GM23338 (cell line): ENCODE measurements around the gene DEFB123. TPM values are rescaled to one million over a fixed set of nuclear protein-coding genes. Genes with fewer than 3 reads are reported as not detected.

Experiments used
- ATAC-seq: fragments of 200-7000 bp; cut with Tn5 transposase; 3 replicates; pipeline ENCODE4 v1.9.1; 2020
- DNase-seq: peaks from one replicate; pipeline ENCODE4 v3.0.0-alpha.2; 2015; ENCODE audit warnings: low spot score
- H2AFZ ChIP-seq: fragments of 200-600 bp; sonication (generic); 2 replicates; pipeline ENCODE4 v1.8.0; 2016; ENCODE audit warnings: antibody characterized with exemption, mild to moderate bottlenecking, moderate library complexity
- H3F3A ChIP-seq: fragments of 200-600 bp; sonication (generic); replicated peaks from 2 replicates; pipeline ENCODE4 v1.8.0; 2017; ENCODE audit warnings: antibody characterized with exemption, mixed run types, low read depth
- H3K27ac ChIP-seq: fragments of 200-600 bp; sonication (generic); 2 replicates; pipeline ENCODE4 v1.6.1; 2016; ENCODE audit warnings: low read depth
- H3K27me3 ChIP-seq: fragments of 200-600 bp; sonication (generic); 2 replicates; pipeline ENCODE4 v1.8.0; 2016; ENCODE audit warnings: mild to moderate bottlenecking, mixed run types, moderate library complexity; ENCODE audit not compliant: insufficient read depth
- H3K36me3 ChIP-seq: fragments of 200-600 bp; sonication (generic); 2 replicates; pipeline ENCODE4 v1.8.0; 2016; ENCODE audit warnings: mild to moderate bottlenecking; ENCODE audit not compliant: insufficient read depth
- H3K4me1 ChIP-seq: fragments of 200-600 bp; sonication (generic); 2 replicates; pipeline ENCODE4 v1.8.0; 2016; ENCODE audit warnings: mild to moderate bottlenecking, moderate library complexity; ENCODE audit not compliant: insufficient read depth
- H3K4me2 ChIP-seq: fragments of 200-600 bp; sonication (generic); 2 replicates; pipeline ENCODE4 v1.7.1; 2017; ENCODE audit warnings: mixed run types
- H3K4me3 ChIP-seq: fragments of 200-600 bp; sonication (generic); 2 replicates; pipeline ENCODE4 v1.6.1; 2016; ENCODE audit warnings: mixed run types
- H3K79me2 ChIP-seq: fragments of 200-600 bp; sonication (generic); replicated peaks from 2 replicates; pipeline ENCODE4 v1.8.0; 2017; ENCODE audit warnings: mild to moderate bottlenecking; ENCODE audit not compliant: insufficient read depth
- H3K9me2 ChIP-seq: fragments of 200-600 bp; sonication (generic); 2 replicates; pipeline ENCODE4 v1.8.0; 2017; ENCODE audit not compliant: insufficient read depth
- H4K20me1 ChIP-seq: fragments of 200-600 bp; sonication (generic); replicated peaks from 2 replicates; pipeline ENCODE4 v1.8.0; 2017; ENCODE audit warnings: mild to moderate bottlenecking; ENCODE audit not compliant: insufficient read depth
- H3K27ac Mint-ChIP-seq: 2 replicates; pipeline ENCODE4 v1.8.0; 2020; ENCODE audit warnings: inconsistent platforms, mild to moderate bottlenecking, moderate library complexity, mixed read lengths
- H3K27me3 Mint-ChIP-seq: 3 replicates; pipeline ENCODE4 v1.8.0; 2022; ENCODE audit warnings: low read depth, mild to moderate bottlenecking, moderate library complexity, mixed read lengths, inconsistent platforms; ENCODE audit not compliant: insufficient read depth, poor library complexity
- H3K36me3 Mint-ChIP-seq: 3 replicates; pipeline ENCODE4 v1.8.0; 2021; ENCODE audit warnings: low read depth, mild to moderate bottlenecking, inconsistent platforms, moderate library complexity, mixed read lengths
- H3K4me1 Mint-ChIP-seq: 3 replicates; pipeline ENCODE4 v1.8.0; 2020; ENCODE audit warnings: mild to moderate bottlenecking, inconsistent platforms, mixed read lengths
- H3K4me3 Mint-ChIP-seq: 3 replicates; pipeline ENCODE4 v1.8.0; 2021; ENCODE audit warnings: moderate library complexity, mild to moderate bottlenecking, inconsistent platforms, mixed read lengths
- H3K9me3 Mint-ChIP-seq: 3 replicates; pipeline ENCODE4 v1.8.0; 2020; ENCODE audit warnings: moderate library complexity, mild to moderate bottlenecking, inconsistent platforms, mixed read lengths
- CREB1 ChIP-seq: fragments of 250-450 bp; sonication (Bioruptor Pico); IDR thresholded peaks from 2 replicates; pipeline ENCODE4 v1.5.0; 2020; ENCODE audit warnings: low read depth, mild to moderate bottlenecking, moderate library complexity
- ETS1 ChIP-seq: IDR thresholded peaks from 2 replicates; pipeline ENCODE4 v1.6.1; 2016; ENCODE audit warnings: antibody characterized with exemption
- EZH2 ChIP-seq: fragments of 200-600 bp; sonication (generic); IDR thresholded peaks from one replicate; pipeline ENCODE4 v1.8.0; 2017; ENCODE audit warnings: antibody characterized with exemption, mild to moderate bottlenecking, low read depth; ENCODE audit not compliant: unreplicated experiment
- EZH2phosphoT487 ChIP-seq: fragments of 200-600 bp; sonication (generic); IDR thresholded peaks from one replicate; pipeline ENCODE4 v1.8.1; 2018; ENCODE audit warnings: antibody characterized with exemption; ENCODE audit not compliant: unreplicated experiment
- JUNB ChIP-seq: IDR thresholded peaks from one replicate; pipeline ENCODE4 v1.6.1; 2016; ENCODE audit warnings: antibody characterized with exemption; ENCODE audit not compliant: unreplicated experiment
- NANOG ChIP-seq: IDR thresholded peaks from 2 replicates; pipeline ENCODE4 v1.6.1; 2016; ENCODE audit warnings: antibody characterized with exemption, borderline replicate concordance
- POLR2AphosphoS5 ChIP-seq: IDR thresholded peaks from 2 replicates; pipeline ENCODE4 v1.6.1; 2016; ENCODE audit warnings: antibody characterized with exemption, low read depth
- STAT1 ChIP-seq: IDR thresholded peaks from one replicate; pipeline ENCODE4 v1.6.1; 2016; ENCODE audit warnings: antibody characterized with exemption; ENCODE audit not compliant: unreplicated experiment
- ZNF114 ChIP-seq: fragments of 250-450 bp; sonication (Bioruptor Pico); IDR thresholded peaks from 2 replicates; pipeline ENCODE4 v1.5.0; 2020; ENCODE audit warnings: mild to moderate bottlenecking, moderate library complexity
- ZNF462 ChIP-seq: fragments of 250-450 bp; sonication (Bioruptor Pico); IDR thresholded peaks from 2 replicates; pipeline ENCODE4 v1.5.0; 2020; ENCODE audit warnings: mild to moderate bottlenecking, moderate library complexity
- polyA plus RNA-seq: library from polyadenylated mRNA; unstranded; fragments of >200 nt; fragmentation: Nextera tagmentation; extraction: Ambion mirVana; gene quantifications from 2 replicates; pipeline ENCODE4 v1.2.1, GENCODE V29; 2016
- total RNA-seq: library from RNA; depleted of rRNA; stranded (reverse); fragments of >200 nt; shearing (Covaris generic); gene quantifications from 2 replicates; pipeline ENCODE4 v1.2.3, GENCODE V29; 2014

Gene DEFB123
- total and polyA plus RNA-seq, 2 experiments from 2014 or later = not detected

- H3K27ac ChIP-seq = no peak overlapping the region
- H3K9me2 ChIP-seq = no peaks in the 10 kb centered on the region; the same call in 1 of the 2 replicates
- TF ChIP-seq JUNB (no peak), ZNF114 (no peak), EZH2 (no peak), EZH2phosphoT487 (no peak), CREB1 (no peak), ETS1 (no peak), NANOG (no peak), STAT1 (no peak), POLR2AphosphoS5 (no peak), ZNF462 (no peak)
- H3K4me2 ChIP-seq = no peak overlapping the region
- H3K4me3 ChIP-seq = no peak overlapping the region
- no peak overlapping the region for H3K27ac Mint-ChIP-seq
- peaks cover 78% of the 10 kb centered on the region for H3K9me3 Mint-ChIP-seq
- peaks cover 45% of the 10 kb centered on the region for H3K27me3 ChIP-seq
- H3K4me3 Mint-ChIP-seq = no peak overlapping the region
- H2AFZ ChIP-seq = no peak overlapping the region
- DNase-seq (no peak), ATAC-seq (no peak)
- peaks cover 23% of the 10 kb centered on the region for H3K27me3 Mint-ChIP-seq
- H3F3A ChIP-seq = peaks cover 18% of the 10 kb centered on the region; the same call in 1 of the 2 replicates
- H3K36me3 ChIP-seq = no peaks in the 10 kb centered on the region
- 0 out of 2 replicates have a peak, but pooled peaks cover 5% of the 10 kb centered on the region for H4K20me1 ChIP-seq
- H3K4me1 ChIP-seq = peaks cover 17% of the 10 kb centered on the region
- peaks cover 7% of the 10 kb centered on the region; the same call in 2 of the 3 replicates for H3K36me3 Mint-ChIP-seq
- H3K4me1 Mint-ChIP-seq = peaks cover 5% of the 10 kb centered on the region; the same call in 2 of the 3 replicates
- H3K79me2 ChIP-seq = no peaks in the 10 kb centered on the region
Measured at GRCh38 chr20:31489152-31489551, 48.7 kb downstream of the DEFB123 start.
